Gastroesophageal sphincter (tissue), 3 donors: ENCODE measurements around the gene TMEM31.

ENCODE experiments used
- POLR2AphosphoS5 ChIP-seq: sonication (generic); formaldehyde crosslinking; IDR thresholded peaks from one replicate; pipeline ENCODE4 v1.6.1; 2017; ENCODE audit warnings: antibody characterized with exemption
- TF ChIP-seq, protein P1 (sequence below), 4 experiments: fragments of 200-600 bp in 2 of 4; fragments of 450-650 bp in 2 of 4; sonication (generic) in 1 of 4; IDR thresholded peaks; one replicate each; pipeline ENCODE4 v1.5.1; 2017 to 2019; ENCODE audit warnings: antibody characterized with exemption in 4 of 4, mild to moderate bottlenecking in 2 of 4, moderate library complexity in 2 of 4

DNA sequence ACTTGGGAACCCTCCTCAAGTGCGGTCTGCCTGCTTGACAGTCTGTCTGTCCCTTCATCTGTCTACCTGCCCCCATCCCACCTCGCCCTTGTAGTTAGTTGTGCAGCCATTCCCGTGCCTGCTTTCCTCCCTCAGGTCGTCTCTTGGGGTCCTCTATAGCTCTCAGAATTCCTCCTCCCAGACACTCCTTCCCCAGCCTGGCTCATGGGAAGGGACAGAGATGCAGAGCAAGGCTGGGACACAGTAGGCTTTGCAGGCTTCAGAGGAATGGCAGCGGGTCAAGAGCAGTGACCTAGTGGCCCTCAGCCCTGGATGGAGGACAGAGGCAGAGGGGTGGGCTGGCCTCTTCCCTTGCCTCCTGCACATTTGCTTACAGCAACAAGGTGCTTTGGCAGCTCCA lies 18.3 kb downstream of the TMEM31 start:
- TF ChIP-seq, protein P1, sequence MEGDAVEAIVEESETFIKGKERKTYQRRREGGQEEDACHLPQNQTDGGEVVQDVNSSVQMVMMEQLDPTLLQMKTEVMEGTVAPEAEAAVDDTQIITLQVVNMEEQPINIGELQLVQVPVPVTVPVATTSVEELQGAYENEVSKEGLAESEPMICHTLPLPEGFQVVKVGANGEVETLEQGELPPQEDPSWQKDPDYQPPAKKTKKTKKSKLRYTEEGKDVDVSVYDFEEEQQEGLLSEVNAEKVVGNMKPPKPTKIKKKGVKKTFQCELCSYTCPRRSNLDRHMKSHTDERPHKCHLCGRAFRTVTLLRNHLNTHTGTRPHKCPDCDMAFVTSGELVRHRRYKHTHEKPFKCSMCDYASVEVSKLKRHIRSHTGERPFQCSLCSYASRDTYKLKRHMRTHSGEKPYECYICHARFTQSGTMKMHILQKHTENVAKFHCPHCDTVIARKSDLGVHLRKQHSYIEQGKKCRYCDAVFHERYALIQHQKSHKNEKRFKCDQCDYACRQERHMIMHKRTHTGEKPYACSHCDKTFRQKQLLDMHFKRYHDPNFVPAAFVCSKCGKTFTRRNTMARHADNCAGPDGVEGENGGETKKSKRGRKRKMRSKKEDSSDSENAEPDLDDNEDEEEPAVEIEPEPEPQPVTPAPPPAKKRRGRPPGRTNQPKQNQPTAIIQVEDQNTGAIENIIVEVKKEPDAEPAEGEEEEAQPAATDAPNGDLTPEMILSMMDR (IDR thresholded peaks at IDR 0.05): no peak
- no peak for TF ChIP-seq POLR2AphosphoS5
